Adrenal gland (tissue), 5 donors: ENCODE measurements around the gene RABGAP1L.

Experiments
- POLR2A ChIP-seq, 2 donors: fragments of 450-650 bp; IDR thresholded peaks; one replicate each; pipeline ENCODE4 v1.6.1; 2017; ENCODE audit warnings: antibody characterized with exemption in 2 of 2, mild to moderate bottlenecking in 2 of 2, moderate library complexity in 1 of 2
- TF ChIP-seq, protein P1 (sequence below), 6 experiments: fragments of 450-650 bp in 4 of 6; fragments of 200-600 bp in 2 of 6; sonication (generic) in 1 of 6; IDR thresholded peaks; 1 replicate in 5 of 6; 2 replicates in 1 of 6; pipeline versions ENCODE4 v1.5.1 to v1.8.0; 2016 to 2021; ENCODE audit warnings: antibody characterized with exemption in 6 of 6, mild to moderate bottlenecking in 2 of 6, moderate library complexity in 1 of 6
- donor health status: DM: no; HTN: no; CAD: no.

DNA sequence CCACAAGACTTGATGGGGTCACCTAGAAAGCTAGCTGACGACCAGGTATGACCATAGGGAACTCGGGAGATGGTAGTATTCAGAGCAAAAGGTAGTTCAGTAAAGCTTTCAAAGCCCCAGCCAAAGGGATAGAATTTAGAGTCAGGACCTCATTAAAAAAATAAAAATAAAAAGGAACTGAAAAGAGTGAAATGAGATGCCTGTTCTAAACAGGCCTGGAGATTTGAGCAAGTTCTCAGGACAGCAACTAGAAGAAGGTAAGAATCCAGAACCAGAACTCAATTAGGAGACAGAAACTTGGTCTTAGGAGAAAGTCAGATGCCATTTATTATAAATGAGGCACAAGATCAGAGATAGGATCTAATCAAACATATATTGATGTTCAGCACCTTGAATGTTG lies 575.0 kb downstream of the RABGAP1L start:
- TF ChIP-seq, protein P1, sequence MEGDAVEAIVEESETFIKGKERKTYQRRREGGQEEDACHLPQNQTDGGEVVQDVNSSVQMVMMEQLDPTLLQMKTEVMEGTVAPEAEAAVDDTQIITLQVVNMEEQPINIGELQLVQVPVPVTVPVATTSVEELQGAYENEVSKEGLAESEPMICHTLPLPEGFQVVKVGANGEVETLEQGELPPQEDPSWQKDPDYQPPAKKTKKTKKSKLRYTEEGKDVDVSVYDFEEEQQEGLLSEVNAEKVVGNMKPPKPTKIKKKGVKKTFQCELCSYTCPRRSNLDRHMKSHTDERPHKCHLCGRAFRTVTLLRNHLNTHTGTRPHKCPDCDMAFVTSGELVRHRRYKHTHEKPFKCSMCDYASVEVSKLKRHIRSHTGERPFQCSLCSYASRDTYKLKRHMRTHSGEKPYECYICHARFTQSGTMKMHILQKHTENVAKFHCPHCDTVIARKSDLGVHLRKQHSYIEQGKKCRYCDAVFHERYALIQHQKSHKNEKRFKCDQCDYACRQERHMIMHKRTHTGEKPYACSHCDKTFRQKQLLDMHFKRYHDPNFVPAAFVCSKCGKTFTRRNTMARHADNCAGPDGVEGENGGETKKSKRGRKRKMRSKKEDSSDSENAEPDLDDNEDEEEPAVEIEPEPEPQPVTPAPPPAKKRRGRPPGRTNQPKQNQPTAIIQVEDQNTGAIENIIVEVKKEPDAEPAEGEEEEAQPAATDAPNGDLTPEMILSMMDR (IDR thresholded peaks at IDR 0.05) = no peak
- no peak for TF ChIP-seq POLR2A (IDR thresholded peaks at IDR 0.05)
